K562 (cell line): ENCODE measurements around the gene ACOX1. TPM values are rescaled to one million over a fixed set of nuclear protein-coding genes. Genes with fewer than 3 reads are reported as not detected.

Experiments
- CC2D1A ChIP-seq: fragments of 450-650 bp; IDR thresholded peaks from 2 replicates; pipeline ENCODE4 v1.6.1; 2017; ENCODE audit warnings: mild to moderate bottlenecking
- HMGXB4 ChIP-seq: sonication (generic); formaldehyde crosslinking; IDR thresholded peaks from 2 replicates; pipeline ENCODE4 v1.8.1; 2023; ENCODE audit warnings: mild to moderate bottlenecking, missing genetic modification reagents
- KLF6 ChIP-seq: fragments of 250-450 bp; sonication (Bioruptor Pico); IDR thresholded peaks from 2 replicates; pipeline ENCODE4 v1.4.0; 2020; ENCODE audit warnings: mild to moderate bottlenecking, moderate library complexity, borderline replicate concordance
- NR1H2 ChIP-seq: sonication (generic); formaldehyde crosslinking; IDR thresholded peaks from 2 replicates; pipeline ENCODE4 v1.4.0; 2020; ENCODE audit warnings: mild to moderate bottlenecking, missing genetic modification reagents
- PATZ1 ChIP-seq: fragments of 250-450 bp; sonication (Bioruptor Pico); IDR thresholded peaks from 2 replicates; pipeline ENCODE4 v1.5.0; 2020; ENCODE audit warnings: mild to moderate bottlenecking, borderline replicate concordance
- PHF21A ChIP-seq: fragments of 450-650 bp; IDR thresholded peaks from 2 replicates; pipeline ENCODE4 v1.6.1; 2017; ENCODE audit warnings: low read depth, borderline replicate concordance
- SIN3A ChIP-seq, 2 experiments: fragments of 150-350 bp in 1 of 2; IDR thresholded peaks; 2 replicates each; pipeline ENCODE4 v1.6.1; 2011 to 2016; ENCODE audit warnings: borderline replicate concordance in 2 of 2, low read depth in 2 of 2, low read length in 2 of 2, mild to moderate bottlenecking in 2 of 2, moderate library complexity in 2 of 2; ENCODE audit not compliant: control insufficient read depth in 1 of 2
- STAT5B ChIP-seq: fragments of 250-450 bp; sonication (Bioruptor Pico); IDR thresholded peaks from 2 replicates; pipeline ENCODE4 v1.8.0; 2021; ENCODE audit warnings: mild to moderate bottlenecking, inconsistent platforms
- U2AF2 ChIP-seq: fragments of 200-400 bp; formaldehyde crosslinking; optimal IDR thresholded peaks from 2 replicates; pipeline ENCODE3; 2017; ENCODE audit warnings: low read depth, mild to moderate bottlenecking, low read length
- ZNF133 ChIP-seq: fragments of 250-450 bp; sonication (Bioruptor Pico); IDR thresholded peaks from 2 replicates; pipeline ENCODE4 v1.4.0; 2020; ENCODE audit warnings: mild to moderate bottlenecking
- ZNF165 ChIP-seq: fragments of 250-450 bp; sonication (Bioruptor Pico); IDR thresholded peaks from 2 replicates; pipeline ENCODE4 v1.4.0; 2020; ENCODE audit warnings: borderline replicate concordance
- ZNF224 ChIP-seq: sonication (generic); formaldehyde crosslinking; IDR thresholded peaks from 2 replicates; pipeline ENCODE4 v1.8.0; 2022; ENCODE audit warnings: mild to moderate bottlenecking, missing genetic modification reagents
- ZNF239 ChIP-seq: fragments of 250-450 bp; sonication (Bioruptor Pico); IDR thresholded peaks from 2 replicates; pipeline ENCODE4 v1.4.0; 2020; ENCODE audit warnings: mild to moderate bottlenecking
- ZNF274 ChIP-seq: IDR thresholded peaks from 2 replicates; pipeline ENCODE4 v1.6.1; 2011; ENCODE audit warnings: low read depth, mild to moderate bottlenecking, low read length, moderate library complexity, borderline replicate concordance
- ZNF311 ChIP-seq: fragments of 250-450 bp; sonication (Bioruptor Pico); IDR thresholded peaks from 2 replicates; pipeline ENCODE4 v1.4.0; 2020; ENCODE audit warnings: mild to moderate bottlenecking, moderate library complexity
- ZNF408 ChIP-seq: fragments of 250-450 bp; sonication (Bioruptor Pico); IDR thresholded peaks from 2 replicates; pipeline ENCODE4 v1.4.0; 2020; ENCODE audit warnings: low read depth, mild to moderate bottlenecking, moderate library complexity
- ZSCAN29 ChIP-seq: fragments of 450-650 bp; IDR thresholded peaks from 2 replicates; pipeline ENCODE4 v1.6.1; 2017
- polyA plus RNA-seq, 8 experiments: library from polyadenylated mRNA; depleted of rRNA in 4 of 8; stranded (reverse) in 5 of 8; unstranded in 3 of 8; fragments of >200 nt; fragmentation: Nextera tagmentation in 2 of 8; fragmentation: Illumina TruSeq in 1 of 8; extraction: Ambion mirVana in 2 of 8; extraction: Trizol in 1 of 8; gene quantifications; 2 replicates each; pipeline versions ENCODE4 v1.2.1 to v1.2.3, GENCODE V29; 2011 to 2014; ENCODE audit warnings: inconsistent platforms in 1 of 8, missing spikeins in 1 of 8
- total RNA-seq, 7 experiments: library from RNA; depleted of rRNA in 6 of 7; stranded (reverse); fragments of >200 nt in 6 of 7; fragmentation: Illumina TruSeq in 2 of 7; extraction: Trizol in 2 of 7; gene quantifications; 2 replicates each; pipeline versions ENCODE4 v1.2.1 to v1.2.3, GENCODE V29; 2011 to 2021; ENCODE audit warnings: low replicate concordance in 1 of 7
- TF ChIP-seq, protein P1 (sequence below): sonication (generic); formaldehyde crosslinking; IDR thresholded peaks from 2 replicates; pipeline ENCODE4 v1.8.0; 2022; ENCODE audit warnings: mild to moderate bottlenecking, low read depth, missing genetic modification reagents
- TF ChIP-seq, protein P2 (sequence below): sonication (generic); formaldehyde crosslinking; IDR thresholded peaks from 2 replicates; pipeline ENCODE4 v1.8.0; 2022; ENCODE audit warnings: mild to moderate bottlenecking, missing genetic modification reagents, borderline replicate concordance
- TF ChIP-seq, protein P3 (sequence below): IDR thresholded peaks from 2 replicates; pipeline ENCODE4 v1.6.1; 2014; ENCODE audit warnings: antibody characterized with exemption

ACOX1 gene
- total and polyA plus RNA-seq, 9 of the 15 experiments (the other 6 are each of a cell fraction or from before 2014, with no cell fraction given) = 7.8 to 24.1 (median 14.5) TPM

DNA sequence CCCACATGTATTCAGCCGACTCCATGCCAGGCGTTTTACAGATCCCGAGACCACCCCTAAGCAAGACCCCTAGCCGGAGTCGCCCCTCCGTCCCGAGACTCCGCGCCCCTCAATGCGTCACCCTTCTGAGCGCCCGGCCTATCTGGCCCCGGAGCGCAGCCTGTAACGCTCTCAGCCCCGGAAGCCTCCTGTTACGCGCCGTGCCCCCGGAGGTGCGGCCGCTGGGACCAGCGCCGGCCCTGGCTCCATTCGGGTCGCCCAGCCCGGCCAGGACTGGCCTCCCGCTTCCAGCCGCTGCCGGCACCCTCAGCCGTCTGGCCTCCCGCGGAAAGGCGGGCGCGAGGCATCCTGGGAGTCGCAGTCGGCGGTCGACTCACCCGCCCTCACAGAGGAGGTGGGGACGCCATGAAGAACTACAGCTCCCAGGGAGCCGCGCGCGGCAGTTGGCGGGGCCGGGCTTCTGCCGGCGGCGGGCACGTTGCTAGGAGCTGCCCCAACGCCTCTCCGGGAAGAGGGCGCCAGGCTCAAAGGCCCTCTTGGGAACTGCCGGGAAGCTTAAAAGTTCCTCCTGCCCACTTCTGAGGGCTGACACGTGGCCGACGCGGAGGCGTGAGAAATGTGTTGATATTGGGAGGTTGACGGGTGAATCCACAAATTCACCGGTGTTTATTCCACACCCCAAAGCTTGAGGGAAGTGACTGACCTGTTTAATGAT is 38.1 kb downstream of the ACOX1 start, which contains the start of gene FBF1 (continued):
- TF ChIP-seq HMGXB4 = no peak
- TF ChIP-seq ZNF274 = no peak
- TF ChIP-seq ZNF239 = no peak
- no peak for TF ChIP-seq PATZ1
- TF ChIP-seq, protein P1, sequence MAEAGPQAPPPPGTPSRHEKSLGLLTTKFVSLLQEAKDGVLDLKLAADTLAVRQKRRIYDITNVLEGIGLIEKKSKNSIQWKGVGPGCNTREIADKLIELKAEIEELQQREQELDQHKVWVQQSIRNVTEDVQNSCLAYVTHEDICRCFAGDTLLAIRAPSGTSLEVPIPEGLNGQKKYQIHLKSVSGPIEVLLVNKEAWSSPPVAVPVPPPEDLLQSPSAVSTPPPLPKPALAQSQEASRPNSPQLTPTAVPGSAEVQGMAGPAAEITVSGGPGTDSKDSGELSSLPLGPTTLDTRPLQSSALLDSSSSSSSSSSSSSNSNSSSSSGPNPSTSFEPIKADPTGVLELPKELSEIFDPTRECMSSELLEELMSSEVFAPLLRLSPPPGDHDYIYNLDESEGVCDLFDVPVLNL (CRISPR knock-in tag) = no peak
- TF ChIP-seq CC2D1A = no peak
- TF ChIP-seq ZNF165 = peak; percentile 82; the same call in 1 of the 2 replicates
- TF ChIP-seq, protein P2, sequence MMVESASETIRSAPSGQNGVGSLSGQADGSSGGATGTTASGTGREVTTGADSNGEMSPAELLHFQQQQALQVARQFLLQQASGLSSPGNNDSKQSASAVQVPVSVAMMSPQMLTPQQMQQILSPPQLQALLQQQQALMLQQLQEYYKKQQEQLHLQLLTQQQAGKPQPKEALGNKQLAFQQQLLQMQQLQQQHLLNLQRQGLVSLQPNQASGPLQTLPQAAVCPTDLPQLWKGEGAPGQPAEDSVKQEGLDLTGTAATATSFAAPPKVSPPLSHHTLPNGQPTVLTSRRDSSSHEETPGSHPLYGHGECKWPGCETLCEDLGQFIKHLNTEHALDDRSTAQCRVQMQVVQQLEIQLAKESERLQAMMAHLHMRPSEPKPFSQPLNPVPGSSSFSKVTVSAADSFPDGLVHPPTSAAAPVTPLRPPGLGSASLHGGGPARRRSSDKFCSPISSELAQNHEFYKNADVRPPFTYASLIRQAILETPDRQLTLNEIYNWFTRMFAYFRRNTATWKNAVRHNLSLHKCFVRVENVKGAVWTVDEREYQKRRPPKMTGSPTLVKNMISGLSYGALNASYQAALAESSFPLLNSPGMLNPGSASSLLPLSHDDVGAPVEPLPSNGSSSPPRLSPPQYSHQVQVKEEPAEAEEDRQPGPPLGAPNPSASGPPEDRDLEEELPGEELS (CRISPR knock-in tag) = no peak
- TF ChIP-seq ZNF133 (CRISPR knock-in tag) = no peak
- TF ChIP-seq STAT5B (CRISPR knock-in tag) = no peak
- TF ChIP-seq U2AF2 = no peak
- no peak for TF ChIP-seq ZNF224 (CRISPR knock-in tag)
- no peak for TF ChIP-seq ZNF408 (CRISPR knock-in tag)
- TF ChIP-seq ZNF311 = no peak
- TF ChIP-seq, protein P3, sequence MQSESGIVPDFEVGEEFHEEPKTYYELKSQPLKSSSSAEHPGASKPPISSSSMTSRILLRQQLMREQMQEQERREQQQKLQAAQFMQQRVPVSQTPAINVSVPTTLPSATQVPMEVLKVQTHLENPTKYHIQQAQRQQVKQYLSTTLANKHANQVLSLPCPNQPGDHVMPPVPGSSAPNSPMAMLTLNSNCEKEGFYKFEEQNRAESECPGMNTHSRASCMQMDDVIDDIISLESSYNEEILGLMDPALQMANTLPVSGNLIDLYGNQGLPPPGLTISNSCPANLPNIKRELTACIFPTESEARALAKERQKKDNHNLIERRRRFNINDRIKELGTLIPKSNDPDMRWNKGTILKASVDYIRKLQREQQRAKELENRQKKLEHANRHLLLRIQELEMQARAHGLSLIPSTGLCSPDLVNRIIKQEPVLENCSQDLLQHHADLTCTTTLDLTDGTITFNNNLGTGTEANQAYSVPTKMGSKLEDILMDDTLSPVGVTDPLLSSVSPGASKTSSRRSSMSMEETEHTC = no peak
- no peak for TF ChIP-seq ZSCAN29
- no peak for TF ChIP-seq PHF21A
- TF ChIP-seq KLF6 = no peak
- peak; percentile 94; the same call in 1 of the 2 replicates for TF ChIP-seq NR1H2 (CRISPR knock-in tag)
- TF ChIP-seq SIN3A (IDR thresholded peaks at IDR 0.05; ENCODE audit: borderline replicate concordance in 2 of 2, control insufficient read depth in 1 of 2, low read depth in 2 of 2, low read length in 2 of 2) = peak; percentile 87 to 89
